NCI-H1092 (cell line): ENCODE data around the gene ERBB4.
"Not testable (repeated sequence)": the region's sequence is repeated elsewhere in the genome, so short reads cannot be mapped to it uniquely, and the experiment has no call there.

Experiments
- DNase-seq: peaks from one replicate; lab custom pipeline; 2025; lab: John Stamatoyannopoulos, UW

ERBB4 gene

GRCh38 chr2:212528106-212528856 is 10.3 kb downstream of the ERBB4 start:
- no peak for DNase-seq

GRCh38 chr2:212526059-212526458 is 12.5 kb downstream of the ERBB4 start:
- DNase-seq: no peak

GRCh38 chr2:212523756-212524155 is 14.8 kb downstream of the ERBB4 start:
- DNase-seq: no peak

- DNase-seq: no peak
Observed at GRCh38 chr2:212520340-212520739, 18.3 kb downstream of the ERBB4 start.

- no peak for DNase-seq
Observed at GRCh38 chr2:212517693-212518092, 20.9 kb downstream of the ERBB4 start.

- no peak for DNase-seq
Observed at GRCh38 chr2:212505586-212505985, 33.0 kb downstream of the ERBB4 start.

- DNase-seq: no peak
Observed at GRCh38 chr2:212495046-212495445, 43.6 kb downstream of the ERBB4 start.

GRCh38 chr2:212494418-212495020 is 44.1 kb downstream of the ERBB4 start:
- DNase-seq: no peak

GRCh38 chr2:212489719-212490346 is 48.8 kb downstream of the ERBB4 start:
- no peak for DNase-seq

- no peak for DNase-seq
Observed at GRCh38 chr2:212488611-212489010, 50.0 kb downstream of the ERBB4 start.

GRCh38 chr2:212484563-212485080 is 54.0 kb downstream of the ERBB4 start:
- DNase-seq: no peak

- no peak for DNase-seq
Observed at GRCh38 chr2:212480447-212480846, 58.2 kb downstream of the ERBB4 start.

GRCh38 chr2:212477571-212477970 is 61.0 kb downstream of the ERBB4 start:
- DNase-seq: no peak

- no peak for DNase-seq
Observed at GRCh38 chr2:212473211-212473610, 65.4 kb downstream of the ERBB4 start.

- not testable (repeated sequence) for DNase-seq
Observed at GRCh38 chr2:212467551-212467950, 71.1 kb downstream of the ERBB4 start.

- no peak for DNase-seq
Observed at GRCh38 chr2:212465456-212465855, 73.1 kb downstream of the ERBB4 start.

GRCh38 chr2:212461708-212462107 is 76.9 kb downstream of the ERBB4 start:
- not testable (repeated sequence) for DNase-seq

GRCh38 chr2:212454149-212454548 is 84.5 kb downstream of the ERBB4 start:
- DNase-seq: no peak

GRCh38 chr2:212451786-212452231 is 86.8 kb downstream of the ERBB4 start:
- DNase-seq: no peak

- DNase-seq: no peak
Observed at GRCh38 chr2:212448698-212449097, 89.9 kb downstream of the ERBB4 start.

- no peak for DNase-seq
Observed at GRCh38 chr2:212441821-212442220, 96.8 kb downstream of the ERBB4 start.

- no peak for DNase-seq
Observed at GRCh38 chr2:212441141-212441540, 97.5 kb downstream of the ERBB4 start.
